Activated gamma-delta T cell treated with Interleukin-2 at 50 U/mL for 16 hours (primary cell): ENCODE results near the gene MACC1.
"Not testable (repeated sequence)": the region's sequence is repeated elsewhere in the genome, so short reads cannot be mapped to it uniquely, and the experiment has no call there.

Experiments used
- DNase-seq: peaks from one replicate; pipeline ENCODE4 v3.0.0-alpha.2; 2020

Gene MACC1

GRCh38 chr7:20164425-20165145 lies 52.6 kb downstream of the MACC1 start:
- DNase-seq = no peak

DNA sequence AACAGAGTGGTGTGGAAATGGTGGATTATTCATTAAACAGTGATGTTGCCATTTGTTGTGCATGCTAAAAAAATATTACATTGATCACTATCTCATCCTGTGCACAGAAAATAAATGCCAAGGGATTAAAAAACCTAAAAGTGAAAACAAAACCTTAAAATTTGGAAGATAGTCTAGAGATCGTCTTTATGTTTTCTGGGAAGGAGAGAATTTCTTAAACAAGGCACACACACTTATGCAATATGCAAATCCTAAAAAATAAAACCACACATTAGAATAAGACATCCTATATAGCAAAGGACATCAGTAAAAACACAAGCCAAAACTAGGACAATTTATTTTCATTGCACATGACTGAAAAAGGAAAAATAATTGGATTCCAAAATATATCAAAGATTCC lies 54.5 kb downstream of the MACC1 start:
- DNase-seq = no peak

- no peak for DNase-seq
Observed at GRCh38 chr7:20159226-20159747, 57.9 kb downstream of the MACC1 start.

DNA sequence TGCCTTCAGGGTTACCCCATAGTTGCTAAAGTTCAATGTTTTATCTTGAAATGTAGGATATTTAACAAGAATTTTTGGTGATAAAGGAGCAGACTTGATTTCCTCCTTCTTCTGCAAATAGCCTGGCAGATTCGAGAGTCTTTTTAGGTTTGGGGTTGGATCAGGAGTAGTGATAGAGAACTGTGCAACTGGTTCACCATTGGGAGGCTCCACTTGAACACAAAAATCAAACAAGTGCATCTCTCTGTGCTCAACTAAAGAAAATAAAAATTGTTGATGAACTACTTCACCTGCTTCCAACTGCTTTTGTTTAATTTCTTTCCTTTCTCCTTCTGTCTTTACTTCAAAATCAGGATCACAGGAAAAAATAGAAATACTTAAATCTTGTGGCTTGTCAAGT lies 58.5 kb downstream of the MACC1 start:
- DNase-seq = no peak

- no peak for DNase-seq
Observed at GRCh38 chr7:20157456-20157855, 59.7 kb downstream of the MACC1 start.

DNA sequence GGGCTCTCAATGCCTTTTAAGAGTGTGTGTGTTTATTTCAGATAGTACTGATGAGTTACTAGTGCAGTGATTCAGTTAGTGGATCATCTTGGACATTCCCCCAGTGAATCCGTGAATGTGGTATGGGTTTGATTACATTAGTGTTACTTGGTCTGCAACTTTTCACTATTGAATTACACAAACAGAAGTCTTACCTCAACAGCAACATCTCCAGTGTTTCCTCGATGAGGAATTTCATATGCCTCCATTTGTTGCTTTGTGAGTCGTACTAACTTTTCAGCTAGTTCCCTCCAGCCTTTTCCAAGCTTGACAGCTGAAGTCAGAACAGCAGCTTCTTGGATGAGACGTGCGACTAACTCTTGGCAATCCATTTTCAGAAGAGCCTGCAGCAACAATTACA lies 63.2 kb downstream of the MACC1 start:
- DNase-seq = no peak

DNA sequence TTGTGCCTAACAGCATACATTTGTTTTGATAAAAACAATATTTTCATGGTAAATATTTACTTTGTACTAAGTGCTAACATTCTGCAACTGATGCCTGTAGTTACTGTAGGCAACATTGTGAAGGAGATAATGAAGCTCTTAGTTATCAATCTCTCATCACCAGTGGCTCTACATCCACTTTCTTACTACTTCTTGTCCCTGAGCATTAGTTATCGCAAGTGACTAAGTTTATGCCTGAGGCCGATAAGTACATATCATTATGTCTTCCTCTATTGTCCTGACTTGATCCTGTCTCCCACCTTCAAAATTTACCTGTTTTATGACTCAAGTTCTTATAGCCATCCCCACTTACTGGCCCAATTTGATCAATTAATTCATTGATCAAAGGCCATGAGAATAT lies 63.6 kb downstream of the MACC1 start:
- DNase-seq = no peak

DNA sequence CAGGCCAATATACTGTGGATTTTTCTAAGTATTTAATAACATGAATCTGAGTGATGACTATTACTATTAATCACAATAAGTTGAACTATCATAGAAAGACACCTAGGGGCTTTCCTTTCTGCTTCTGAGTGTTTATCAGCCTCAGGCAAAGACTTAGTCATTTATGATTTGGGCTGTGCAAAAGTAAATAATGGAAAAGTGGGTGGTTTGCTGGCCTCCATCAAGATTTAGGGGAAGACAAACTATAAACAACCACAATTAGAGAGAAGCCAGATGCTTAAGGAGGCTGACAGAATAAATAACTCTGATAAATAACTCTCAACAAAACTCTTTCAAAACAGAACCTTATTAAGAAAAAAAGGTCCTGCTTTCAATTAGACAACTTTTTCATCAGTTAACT lies 64.7 kb downstream of the MACC1 start:
- no peak for DNase-seq

DNA sequence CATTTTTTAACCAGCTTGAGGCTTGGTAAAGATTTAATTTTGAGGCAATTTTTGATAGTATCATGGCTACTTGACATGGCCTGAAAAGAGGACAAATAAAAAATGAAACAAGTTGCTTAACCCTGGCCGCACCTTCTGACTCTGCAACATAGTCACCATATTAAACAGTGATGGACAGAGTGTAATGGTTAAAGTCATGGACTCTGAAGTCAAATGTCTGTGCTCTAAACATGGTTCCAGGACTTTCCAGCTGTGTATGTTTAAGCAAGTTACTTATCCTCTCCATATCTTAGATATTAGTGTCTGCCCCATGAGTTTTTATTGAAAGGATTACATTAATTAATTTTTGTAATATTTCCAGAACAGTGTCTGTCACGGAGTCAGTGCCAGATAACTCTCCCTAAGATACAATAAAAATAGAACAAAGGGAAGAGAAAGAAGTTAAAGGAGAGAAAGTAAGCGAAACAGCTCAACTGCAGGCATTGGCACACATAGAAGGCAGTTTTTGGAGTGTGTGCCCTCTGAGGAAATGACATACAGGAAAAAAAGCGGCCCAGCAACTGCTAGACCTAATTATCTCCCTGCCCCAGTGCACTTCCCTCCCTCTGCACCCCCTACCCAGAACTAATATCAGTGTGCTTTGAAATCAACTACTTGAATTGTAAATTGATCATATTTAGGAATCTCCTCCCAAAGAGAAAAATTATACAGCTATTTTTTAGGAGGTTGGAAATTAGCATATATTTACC lies 65.3 kb downstream of the MACC1 start:
- no peak for DNase-seq

GRCh38 chr7:20146451-20146850 lies 70.7 kb downstream of the MACC1 start:
- DNase-seq = no peak

GRCh38 chr7:20144801-20145200 lies 72.4 kb downstream of the MACC1 start:
- no peak for DNase-seq

DNA sequence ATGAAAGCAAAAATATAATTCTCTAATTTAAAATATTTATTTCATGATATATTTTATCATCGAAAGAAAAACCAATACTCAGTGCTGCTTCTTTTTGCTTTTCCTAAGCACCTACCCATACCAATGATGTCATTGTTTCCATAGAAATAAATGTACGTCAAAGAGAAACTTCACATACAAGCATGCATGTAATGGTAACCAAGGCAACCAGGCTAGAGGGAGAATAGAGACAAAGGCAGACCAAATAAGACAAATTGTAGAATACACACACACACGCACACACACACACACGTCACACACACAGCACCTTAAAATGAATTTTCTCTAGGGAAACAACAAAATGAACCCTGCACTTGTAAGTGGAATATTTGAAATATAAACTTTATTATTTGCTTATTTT lies 75.5 kb downstream of the MACC1 start:
- DNase-seq = no peak

DNA sequence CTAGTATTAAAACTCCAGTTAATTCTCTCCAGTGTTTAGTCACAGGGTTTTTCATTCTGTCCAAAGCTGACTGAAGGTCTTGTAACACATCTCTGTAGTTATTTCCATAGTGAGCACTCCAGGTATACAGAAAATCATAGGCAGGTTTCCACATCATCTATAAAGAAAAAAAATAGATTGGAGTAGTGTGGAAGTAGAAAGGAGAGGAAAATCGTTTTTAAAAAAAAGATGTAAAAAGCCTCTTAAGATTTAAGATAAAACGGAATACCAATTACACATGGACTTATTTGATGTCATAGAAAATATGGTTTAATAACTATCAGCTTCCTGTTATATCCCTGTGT lies 76.2 kb downstream of the MACC1 start:
- no peak for DNase-seq

GRCh38 chr7:20140291-20141001 lies 76.7 kb downstream of the MACC1 start:
- no peak for DNase-seq

GRCh38 chr7:20136647-20137046 lies 80.5 kb downstream of the MACC1 start:
- no peak for DNase-seq

- no peak for DNase-seq
Observed at GRCh38 chr7:20133803-20134202, 83.4 kb downstream of the MACC1 start.

DNA sequence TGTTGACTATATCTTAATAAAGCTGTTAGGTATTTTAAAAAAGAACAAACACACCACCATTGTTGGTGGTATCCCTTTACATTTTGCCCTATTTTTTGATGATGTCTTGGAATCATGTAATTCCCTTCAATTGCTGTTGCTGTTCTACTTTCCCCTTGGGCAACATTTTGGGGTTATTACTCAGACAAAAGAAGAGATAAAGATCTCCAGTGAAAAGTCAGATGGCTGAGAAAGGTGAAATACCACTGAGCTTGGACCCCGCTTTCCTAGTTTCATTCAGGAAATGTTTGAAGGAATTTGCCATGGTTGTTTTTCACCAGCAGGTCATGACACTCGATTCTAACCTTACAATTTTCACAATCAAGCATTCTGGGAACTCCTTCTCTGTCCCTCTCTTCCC lies 84.6 kb downstream of the MACC1 start:
- DNase-seq = no peak

GRCh38 chr7:20131776-20132175 lies 85.4 kb downstream of the MACC1 start:
- no peak for DNase-seq

DNA sequence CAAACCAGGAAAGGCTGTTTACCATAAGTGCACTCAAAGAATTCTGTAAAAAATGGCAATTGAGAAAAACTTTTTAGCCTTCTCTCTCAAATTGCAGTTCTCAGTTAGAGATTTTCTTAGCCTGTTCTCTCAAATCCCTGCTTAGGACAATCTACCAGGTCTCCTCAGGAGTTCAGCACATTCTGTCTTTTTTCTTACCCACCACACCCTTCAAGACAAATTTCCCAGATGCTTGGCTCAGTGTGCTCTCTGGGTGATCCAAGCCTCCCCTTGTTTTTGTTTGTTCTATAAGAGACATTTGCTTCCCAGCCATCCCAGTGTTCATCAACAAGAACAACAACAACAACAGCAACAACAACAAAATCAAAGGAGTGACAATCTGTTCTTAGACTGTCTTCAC lies 87.3 kb downstream of the MACC1 start:
- DNase-seq = no peak

- no peak for DNase-seq
Observed at GRCh38 chr7:20128001-20128400, 89.2 kb downstream of the MACC1 start.

- DNase-seq = not testable (repeated sequence)
Observed at GRCh38 chr7:20126060-20126459, 91.1 kb downstream of the MACC1 start.

GRCh38 chr7:20124087-20124486 lies 93.1 kb downstream of the MACC1 start:
- DNase-seq = not testable (repeated sequence)

DNA sequence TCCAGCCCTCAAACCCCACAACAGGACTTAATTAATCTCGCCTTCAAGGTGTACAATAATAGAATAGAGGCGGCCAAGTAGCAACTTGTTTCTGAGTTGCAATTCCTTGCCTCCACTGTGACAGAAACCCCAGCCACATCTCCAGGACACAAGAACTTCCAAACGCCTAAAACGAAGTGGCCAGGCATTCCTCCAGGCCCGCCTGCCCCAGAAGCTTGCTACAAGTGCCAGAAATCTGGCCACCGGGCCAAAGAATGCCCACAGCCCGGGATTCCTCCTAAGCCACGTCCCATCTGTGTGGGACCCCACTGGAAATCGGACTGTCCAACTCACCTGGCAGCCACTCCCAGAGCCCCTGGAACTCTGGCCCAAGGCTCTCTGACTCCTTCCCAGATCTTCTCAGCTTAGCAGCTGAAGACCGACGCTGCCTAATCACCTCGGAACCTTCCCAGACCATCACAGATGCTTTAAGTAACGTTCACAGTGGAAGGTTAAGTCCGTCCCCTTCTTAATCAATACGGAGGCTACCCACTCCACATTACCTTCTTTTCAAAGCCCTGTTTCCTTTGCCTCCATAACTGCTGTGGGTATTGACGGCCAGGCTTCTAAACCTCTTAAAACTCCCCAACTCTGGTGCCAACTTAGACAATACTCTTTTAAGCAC lies 94.4 kb downstream of the MACC1 start:
- DNase-seq = not testable (repeated sequence)
